Peyer's patch (tissue), 4 donors: ENCODE results near the gene ALG3. TPM values are rescaled to one million over a fixed set of nuclear protein-coding genes. Genes with fewer than 3 reads are reported as not detected.

ENCODE experiments used
- DNase-seq, 3 donors: peaks; one replicate each; pipeline ENCODE4 v3.0.0-alpha.2; 2017 to 2019
- H3K27ac ChIP-seq, 4 donors: fragments of 200-600 bp; sonication (generic); one replicate each; pipeline ENCODE4 v1.5.1; 2016 to 2019
- H3K27me3 ChIP-seq, 2 donors: fragments of 200-600 bp; sonication (generic); one replicate each; pipeline ENCODE4 v1.5.1; 2019
- H3K36me3 ChIP-seq, 3 donors: fragments of 200-600 bp; sonication (generic); one replicate each; pipeline ENCODE4 v1.5.1; 2016 to 2019
- H3K4me1 ChIP-seq, 4 donors: fragments of 200-600 bp; sonication (generic); one replicate each; pipeline ENCODE4 v1.5.1; 2016 to 2019
- H3K4me3 ChIP-seq, 4 donors: fragments of 200-600 bp; sonication (generic); 1 replicate in 3 of 4; 2 replicates in 1 of 4; pipeline ENCODE4 v1.5.1; 2016 to 2019; ENCODE audit warnings: mild to moderate bottlenecking in 1 of 4
- H3K9me3 ChIP-seq, 4 donors: fragments of 200-600 bp; sonication (generic); one replicate each; pipeline ENCODE4 v1.5.1; 2016 to 2019; ENCODE audit warnings: mild to moderate bottlenecking in 1 of 4
- POLR2A ChIP-seq, 2 donors: fragments of 450-650 bp; IDR thresholded peaks; one replicate each; pipeline ENCODE4 v1.5.1; 2017; ENCODE audit warnings: antibody characterized with exemption in 2 of 2, mild to moderate bottlenecking in 2 of 2, moderate library complexity in 2 of 2
- total RNA-seq, 4 donors: library from RNA; depleted of rRNA; stranded (reverse); fragments of >200 nt; gene quantifications; one replicate each; pipeline ENCODE4 v1.1.0, GENCODE V29; 2016
- TF ChIP-seq, protein P1 (sequence below), 6 experiments: fragments of 450-650 bp in 4 of 6; fragments of 200-600 bp in 2 of 6; sonication (generic) in 1 of 6; IDR thresholded peaks; one replicate each; pipeline ENCODE4 v1.5.1; 2017 to 2019; ENCODE audit warnings: antibody characterized with exemption in 6 of 6, mild to moderate bottlenecking in 3 of 6, moderate library complexity in 1 of 6

The ALG3 gene
- total RNA-seq, 4 donors from 2014 or later: 19.0 to 63.6 (median 56.8) TPM

DNA sequence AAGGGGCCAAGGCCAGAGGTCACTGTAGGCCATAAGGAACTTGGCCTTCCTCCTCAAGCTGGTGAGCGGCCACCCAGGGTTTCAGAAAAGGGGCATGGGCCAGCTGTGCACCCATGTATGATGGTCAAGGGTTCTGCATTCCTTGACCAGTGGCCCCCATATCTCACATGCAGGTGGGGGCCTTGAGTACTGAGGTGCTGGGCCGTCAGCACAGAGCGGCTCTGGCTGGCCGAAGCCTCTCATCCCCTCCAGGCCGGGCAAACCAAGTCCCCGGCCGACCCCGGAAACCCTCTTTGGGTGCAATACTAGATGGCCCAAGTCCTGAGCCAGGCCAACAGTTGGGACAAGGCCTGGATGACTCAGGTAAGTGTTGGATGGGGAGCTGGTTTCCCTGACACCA lies 9.5 kb downstream of the ALG3 start:
- H3K36me3 ChIP-seq: peaks cover 0 to 23% (median 0%) of the 10 kb centered on the region in 3 donors
- H3K9me3 ChIP-seq: no peaks in the 10 kb centered on the region
- no peak for DNase-seq
- no peak overlapping the region for H3K27ac ChIP-seq
- H3K4me1 ChIP-seq: peaks cover 0 to 13% (median 0%) of the 10 kb centered on the region in 4 donors
- no peak for TF ChIP-seq POLR2A (IDR thresholded peaks at IDR 0.05)
- TF ChIP-seq, protein P1, sequence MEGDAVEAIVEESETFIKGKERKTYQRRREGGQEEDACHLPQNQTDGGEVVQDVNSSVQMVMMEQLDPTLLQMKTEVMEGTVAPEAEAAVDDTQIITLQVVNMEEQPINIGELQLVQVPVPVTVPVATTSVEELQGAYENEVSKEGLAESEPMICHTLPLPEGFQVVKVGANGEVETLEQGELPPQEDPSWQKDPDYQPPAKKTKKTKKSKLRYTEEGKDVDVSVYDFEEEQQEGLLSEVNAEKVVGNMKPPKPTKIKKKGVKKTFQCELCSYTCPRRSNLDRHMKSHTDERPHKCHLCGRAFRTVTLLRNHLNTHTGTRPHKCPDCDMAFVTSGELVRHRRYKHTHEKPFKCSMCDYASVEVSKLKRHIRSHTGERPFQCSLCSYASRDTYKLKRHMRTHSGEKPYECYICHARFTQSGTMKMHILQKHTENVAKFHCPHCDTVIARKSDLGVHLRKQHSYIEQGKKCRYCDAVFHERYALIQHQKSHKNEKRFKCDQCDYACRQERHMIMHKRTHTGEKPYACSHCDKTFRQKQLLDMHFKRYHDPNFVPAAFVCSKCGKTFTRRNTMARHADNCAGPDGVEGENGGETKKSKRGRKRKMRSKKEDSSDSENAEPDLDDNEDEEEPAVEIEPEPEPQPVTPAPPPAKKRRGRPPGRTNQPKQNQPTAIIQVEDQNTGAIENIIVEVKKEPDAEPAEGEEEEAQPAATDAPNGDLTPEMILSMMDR (IDR thresholded peaks at IDR 0.05): no peak
- H3K4me3 ChIP-seq: no peak overlapping the region
- H3K27me3 ChIP-seq: no peaks in the 10 kb centered on the region

DNA sequence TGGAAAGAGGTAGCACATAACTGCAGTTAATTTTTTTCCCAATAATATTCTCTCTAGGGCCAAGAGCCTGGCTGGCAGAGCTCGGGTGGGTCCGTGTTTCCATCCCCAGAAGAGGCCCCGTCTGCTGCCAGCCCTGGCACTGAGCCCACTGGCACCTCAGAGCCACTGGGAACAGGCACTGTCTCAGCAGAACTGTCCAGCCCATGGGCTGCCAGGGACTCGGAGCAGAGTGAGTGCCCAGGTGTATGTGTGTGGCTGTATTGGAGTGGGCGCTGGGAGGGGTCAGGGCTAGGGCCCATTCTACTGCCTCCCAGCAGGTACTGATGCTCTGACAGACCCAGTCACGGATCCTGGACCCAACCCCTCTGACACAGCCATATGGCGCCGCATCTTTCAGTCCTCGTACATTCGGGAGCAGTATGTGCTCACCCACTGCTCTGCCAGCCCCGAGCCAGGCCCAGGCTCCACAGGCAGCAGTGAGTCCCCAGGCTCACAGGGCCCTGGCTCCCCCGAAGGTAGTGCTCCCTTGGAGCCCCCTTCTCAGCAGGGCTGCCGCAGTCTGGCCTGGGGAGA lies 10.4 kb downstream of the ALG3 start:
- no peak for DNase-seq
- H3K9me3 ChIP-seq: no peaks in the 10 kb centered on the region
- H3K36me3 ChIP-seq: peaks cover 0 to 15% (median 0%) of the 10 kb centered on the region in 3 donors
- no peak for TF ChIP-seq POLR2A (IDR thresholded peaks at IDR 0.05)
- TF ChIP-seq, protein P1 (IDR thresholded peaks at IDR 0.05): no peak
- no peak overlapping the region for H3K4me3 ChIP-seq
- no peaks in the 10 kb centered on the region for H3K27me3 ChIP-seq
- H3K27ac ChIP-seq: no peak overlapping the region
- H3K4me1 ChIP-seq: peaks cover 0 to 13% (median 0%) of the 10 kb centered on the region in 4 donors

DNA sequence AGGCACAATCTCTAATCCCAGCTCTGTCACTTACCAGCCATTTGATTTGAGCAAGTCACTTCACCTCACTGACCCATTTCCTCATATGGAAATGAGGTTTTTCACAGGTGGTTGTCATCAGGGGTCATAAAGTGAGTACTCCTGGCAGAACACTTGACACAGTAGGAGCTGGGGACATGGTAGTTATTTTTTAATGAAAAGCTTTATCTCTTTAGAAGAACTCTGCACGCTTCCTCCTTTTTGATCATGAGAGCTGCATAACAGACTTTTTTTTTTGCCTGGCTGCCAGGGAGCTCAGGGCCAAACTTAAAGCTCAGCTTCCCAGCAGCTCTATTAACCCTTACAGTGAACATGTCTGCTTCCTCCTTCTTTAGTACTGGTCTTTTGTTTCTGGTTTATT lies 11.0 kb downstream of the ALG3 start:
- no peak overlapping the region for H3K27ac ChIP-seq
- no peak for DNase-seq
- peaks cover 0 to 9% (median 0%) of the 10 kb centered on the region in 3 donors for H3K36me3 ChIP-seq
- peaks cover 0 to 13% (median 0%) of the 10 kb centered on the region in 4 donors for H3K4me1 ChIP-seq
- TF ChIP-seq, protein P1 (IDR thresholded peaks at IDR 0.05): no peak
- TF ChIP-seq POLR2A (IDR thresholded peaks at IDR 0.05): no peak
- no peaks in the 10 kb centered on the region for H3K9me3 ChIP-seq
- H3K4me3 ChIP-seq: no peak overlapping the region
- no peaks in the 10 kb centered on the region for H3K27me3 ChIP-seq

DNA sequence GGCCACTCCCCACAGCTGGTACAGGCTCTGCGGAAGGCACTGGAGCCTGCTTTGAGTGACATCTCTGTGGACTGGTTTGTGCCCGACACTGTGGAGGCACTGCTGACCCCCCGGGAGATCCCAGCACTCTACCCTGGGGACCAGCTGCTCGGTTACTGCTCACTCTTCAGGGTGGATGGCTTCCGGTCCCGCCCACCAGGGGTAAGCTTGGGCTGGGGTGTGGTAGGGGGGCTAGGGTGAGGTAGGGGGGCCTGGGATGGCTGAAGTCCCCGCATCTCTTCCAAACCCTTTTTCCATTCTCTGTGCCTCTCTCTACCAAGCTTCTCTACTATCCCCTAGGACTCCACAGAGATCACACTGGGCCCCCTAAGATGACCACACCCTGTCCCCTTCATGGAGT lies 11.6 kb downstream of the ALG3 start:
- peaks cover 0 to 3% (median 0%) of the 10 kb centered on the region in 3 donors for H3K36me3 ChIP-seq
- no peaks in the 10 kb centered on the region for H3K9me3 ChIP-seq
- no peak overlapping the region for H3K4me3 ChIP-seq
- no peaks in the 10 kb centered on the region for H3K27me3 ChIP-seq
- TF ChIP-seq POLR2A (IDR thresholded peaks at IDR 0.05): no peak
- TF ChIP-seq, protein P1 (IDR thresholded peaks at IDR 0.05): no peak
- no peak overlapping the region for H3K27ac ChIP-seq
- peaks cover 0 to 13% (median 0%) of the 10 kb centered on the region in 4 donors for H3K4me1 ChIP-seq
- no peak for DNase-seq

DNA sequence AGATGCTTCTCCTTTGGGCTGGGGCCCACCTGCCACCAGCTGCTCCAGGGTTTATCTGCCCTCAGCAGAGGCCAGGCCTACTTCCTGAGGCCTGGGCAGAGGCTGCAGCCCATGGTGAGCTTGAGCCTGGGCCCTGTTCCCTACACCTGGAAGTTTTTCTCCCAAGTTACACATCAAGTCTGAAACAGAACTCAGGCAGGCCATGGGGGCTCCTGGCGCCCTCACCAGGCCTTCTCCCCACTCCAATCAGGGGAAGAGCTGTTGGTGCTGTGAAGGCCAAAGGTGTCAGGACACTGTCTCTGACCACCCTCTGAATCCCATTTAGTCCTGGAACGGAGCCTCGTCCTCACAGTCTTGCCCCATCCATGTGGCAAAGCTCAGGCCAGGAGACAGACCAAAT lies 12.1 kb downstream of the ALG3 start:
- DNase-seq: no peak

More for the DNA sequence above, 12.1 kb downstream of the ALG3 start:
- H3K36me3 ChIP-seq: no peaks in the 10 kb centered on the region
- no peaks in the 10 kb centered on the region for H3K9me3 ChIP-seq
- TF ChIP-seq POLR2A (IDR thresholded peaks at IDR 0.05): no peak
- TF ChIP-seq, protein P1 (IDR thresholded peaks at IDR 0.05): no peak
- no peaks in the 10 kb centered on the region for H3K27me3 ChIP-seq
- H3K4me1 ChIP-seq: peaks cover 0 to 8% (median 0%) of the 10 kb centered on the region in 4 donors
- no peak overlapping the region for H3K27ac ChIP-seq
- H3K4me3 ChIP-seq: no peak overlapping the region
